ENCODE measurements around the gene NRBP1.
"Not testable (repeated sequence)": the region's sequence is repeated elsewhere in the genome, so short reads cannot be mapped to it uniquely, and the experiment has no call there.

NRBP1 gene

DNA sequence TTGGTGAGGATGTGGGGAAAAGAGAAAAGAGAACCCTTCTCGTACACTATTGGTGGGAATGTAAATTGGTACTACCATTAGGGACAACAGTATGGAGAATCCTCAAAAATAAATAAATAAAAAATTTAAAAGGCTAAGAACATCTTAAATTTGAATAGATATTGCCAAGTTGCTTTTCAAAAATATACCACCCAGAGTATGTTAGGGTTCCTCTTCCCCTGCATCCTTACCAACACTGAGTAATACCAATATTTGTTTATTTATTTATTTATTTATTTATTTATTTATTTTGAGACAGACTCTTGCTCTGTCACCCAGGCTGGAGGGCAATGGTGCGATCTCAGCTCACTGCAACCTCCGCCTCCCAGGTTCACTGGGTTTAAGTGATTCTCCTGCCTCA is 5.5 kb upstream of the NRBP1 start:
- no peak for DNase-seq

DNA sequence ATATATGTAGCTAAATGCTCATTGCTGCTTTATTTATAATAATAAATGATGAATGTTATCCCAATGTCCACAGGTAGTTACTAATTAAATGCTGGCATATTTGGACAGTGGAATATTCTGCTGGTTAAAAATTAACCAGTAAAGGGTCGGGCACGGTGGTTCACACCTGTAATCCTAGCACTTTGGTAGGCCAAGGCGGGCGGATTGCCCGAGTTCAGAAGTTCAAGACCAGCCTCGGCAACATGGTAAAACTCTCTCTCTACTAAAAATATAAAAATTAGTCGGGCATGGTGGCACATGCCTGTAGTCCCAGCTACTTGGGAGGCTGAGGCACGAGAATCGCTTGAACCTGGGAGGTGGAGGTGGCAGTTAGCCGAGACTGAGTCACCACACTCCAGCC is 3.4 kb upstream of the NRBP1 start:
- not testable (repeated sequence) for DNase-seq

- no peak for DNase-seq
Observed at GRCh38 chr2:27427863-27428212, 593 bp upstream of the NRBP1 start.

- DNase-seq = peak; percentile 70
Observed at GRCh38 chr2:27428978-27429541, 629 bp downstream of the NRBP1 start.

DNA sequence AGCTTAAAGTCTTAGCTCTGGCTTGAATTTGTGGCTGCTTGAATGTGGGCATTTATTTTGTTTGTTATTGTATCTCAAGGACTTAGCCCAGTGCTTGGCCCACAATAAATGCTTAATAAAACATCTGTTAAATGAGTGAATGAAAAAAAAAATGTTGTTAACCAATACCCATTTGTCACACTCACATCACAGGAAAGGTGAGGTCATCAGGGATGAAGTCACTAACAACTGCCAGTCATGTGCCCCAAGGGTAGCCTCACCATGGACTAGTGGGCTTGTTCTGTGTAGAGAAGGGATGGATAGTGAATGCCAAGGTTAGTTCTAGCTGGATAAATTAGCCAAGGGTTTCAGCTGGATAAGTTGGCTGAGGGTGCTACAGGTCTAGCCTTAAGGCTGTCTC is 3.0 kb downstream of the NRBP1 start:
- no peak for DNase-seq

DNA sequence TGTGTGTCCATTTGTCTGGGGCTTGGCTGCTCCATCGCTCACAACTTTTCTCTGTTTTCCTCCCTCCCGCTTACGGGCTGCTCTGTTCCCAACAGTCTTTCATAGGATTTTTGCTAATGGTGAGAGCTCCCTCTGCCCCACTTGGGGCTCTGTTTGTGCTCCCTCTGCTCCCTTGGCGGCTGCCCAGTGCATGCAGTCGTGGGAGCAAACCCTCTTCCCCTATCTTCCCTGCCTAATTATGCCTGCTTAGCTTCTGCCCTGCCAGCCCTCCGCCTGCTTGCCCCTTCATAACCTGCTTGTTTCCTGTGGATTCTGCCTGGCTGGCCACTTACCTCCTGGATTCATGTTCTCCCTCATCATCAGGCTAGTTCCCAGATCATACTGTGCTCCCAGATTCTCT is 7.2 kb downstream of the NRBP1 start:
- no peak for DNase-seq

GRCh38 chr2:27441226-27441926 is 12.9 kb downstream of the NRBP1 start:
- no peak for DNase-seq

- DNase-seq = no peak
Observed at GRCh38 chr2:27441958-27442919, 13.8 kb downstream of the NRBP1 start, which contains the start of gene KRTCAP3. Gene KRTCAP3 (plus strand): TSS chr2:27442381. CDS start chr2:27442413, 32 bp downstream.

GRCh38 chr2:27442920-27443282 is 14.5 kb downstream of the NRBP1 start:
- no peak for DNase-seq

DNA sequence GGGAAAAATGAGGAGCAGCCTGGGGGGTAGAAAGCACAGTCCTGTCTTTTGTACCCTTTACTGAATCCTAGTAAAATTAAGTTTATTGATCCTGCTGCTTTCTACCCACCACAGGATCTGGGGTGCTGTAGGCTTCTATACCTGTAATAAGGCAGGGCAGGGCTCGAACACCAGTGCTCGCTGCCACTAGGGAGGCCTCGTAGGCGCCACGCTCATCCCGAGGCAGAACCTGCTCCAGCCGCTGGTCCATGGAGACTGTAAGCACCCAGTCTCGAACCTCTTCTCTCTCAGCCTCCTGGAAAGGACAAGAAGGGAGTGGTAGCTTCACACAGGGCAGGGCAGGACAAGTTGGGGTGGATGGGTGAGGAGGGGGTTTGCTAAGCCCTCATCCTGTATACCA is 16.7 kb downstream of the NRBP1 start:
- DNase-seq = no peak

GRCh38 chr2:27445615-27446014 is 17.2 kb downstream of the NRBP1 start:
- no peak for DNase-seq

- no peak for DNase-seq
Observed at GRCh38 chr2:27446057-27446456, 17.6 kb downstream of the NRBP1 start.

DNA sequence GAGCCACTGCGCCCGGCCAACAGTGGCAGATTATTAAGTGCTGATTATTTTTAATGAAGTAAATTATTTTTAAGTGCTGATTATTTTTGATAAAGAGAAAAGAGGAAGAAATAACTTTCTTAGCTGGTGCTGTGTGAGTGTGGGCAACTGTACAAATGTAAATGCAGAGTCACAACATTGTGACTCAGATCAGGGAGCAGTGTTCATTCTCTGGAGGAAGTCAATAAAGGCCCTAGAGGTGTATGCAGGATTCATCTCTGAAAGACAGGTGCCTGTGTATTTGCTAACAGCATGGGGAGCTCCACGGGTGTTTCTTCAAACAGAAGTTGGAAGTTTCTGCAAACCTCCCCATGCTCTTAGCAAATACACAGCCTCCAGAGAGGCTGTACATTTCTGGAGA is 19.9 kb downstream of the NRBP1 start:
- no peak for DNase-seq

DNA sequence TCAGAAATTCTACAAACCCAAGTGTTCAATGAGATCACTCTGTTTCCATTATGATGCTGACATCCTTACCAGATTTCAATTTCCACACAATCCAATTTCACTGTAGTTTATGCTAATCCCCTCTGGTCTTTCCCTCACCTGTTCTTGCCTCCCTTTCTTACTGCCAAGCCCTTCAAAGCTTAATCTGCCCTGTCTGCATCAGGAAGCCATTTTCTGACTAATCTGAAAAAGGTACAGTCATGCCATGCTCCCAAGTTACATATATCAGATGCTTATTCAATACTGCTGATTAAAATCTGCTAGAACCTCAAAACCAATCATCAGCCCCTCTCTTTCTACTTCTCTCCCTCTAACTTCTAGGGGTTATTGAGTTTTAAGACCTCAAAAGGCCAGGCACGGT is 22.7 kb downstream of the NRBP1 start:
- DNase-seq = no peak

DNA sequence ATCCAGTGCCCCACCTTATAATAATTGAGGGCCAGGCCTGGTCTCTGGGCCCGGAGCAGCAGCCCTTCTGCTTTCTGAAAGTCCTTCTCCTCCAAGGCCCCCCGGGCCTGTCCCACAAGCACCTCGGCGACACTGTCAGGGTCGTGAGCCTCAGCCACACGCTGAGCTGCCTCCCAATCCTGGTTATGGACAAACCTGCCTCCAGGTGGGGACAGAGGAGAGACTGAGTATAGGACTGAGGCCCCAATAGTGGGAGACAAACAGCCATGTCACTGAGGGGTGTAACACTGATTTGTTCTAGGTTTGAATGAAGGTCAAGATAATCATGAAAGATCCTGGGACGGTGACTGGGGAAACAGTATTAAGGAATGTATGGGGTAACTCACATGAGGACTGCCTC is 25.5 kb downstream of the NRBP1 start:
- no peak for DNase-seq

- no peak for DNase-seq
Observed at GRCh38 chr2:27461118-27461517, 32.7 kb downstream of the NRBP1 start.

DNA sequence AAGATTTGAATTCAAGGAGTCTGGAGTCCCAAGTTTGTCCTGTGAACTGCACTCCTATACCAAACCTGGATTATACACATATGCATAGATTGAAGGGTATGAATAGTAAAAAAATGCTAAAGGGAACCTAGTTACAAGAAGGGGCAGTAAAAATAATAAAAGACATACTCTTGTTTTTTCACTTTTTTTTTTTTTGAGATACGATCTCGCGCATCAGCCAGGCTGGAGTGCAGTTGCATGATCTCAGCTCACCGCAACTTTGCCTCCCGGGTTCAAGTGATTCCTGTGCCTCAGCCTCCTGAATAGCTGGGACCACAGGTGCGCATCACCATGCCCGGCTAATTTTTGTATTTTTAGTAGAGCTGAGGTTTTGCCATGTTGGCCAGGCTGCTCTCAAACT is 36.0 kb downstream of the NRBP1 start:
- no peak for DNase-seq

GRCh38 chr2:27471961-27472360 is 43.5 kb downstream of the NRBP1 start:
- DNase-seq = no peak

GRCh38 chr2:27485496-27485895 is 57.1 kb downstream of the NRBP1 start:
- DNase-seq = no peak

DNA sequence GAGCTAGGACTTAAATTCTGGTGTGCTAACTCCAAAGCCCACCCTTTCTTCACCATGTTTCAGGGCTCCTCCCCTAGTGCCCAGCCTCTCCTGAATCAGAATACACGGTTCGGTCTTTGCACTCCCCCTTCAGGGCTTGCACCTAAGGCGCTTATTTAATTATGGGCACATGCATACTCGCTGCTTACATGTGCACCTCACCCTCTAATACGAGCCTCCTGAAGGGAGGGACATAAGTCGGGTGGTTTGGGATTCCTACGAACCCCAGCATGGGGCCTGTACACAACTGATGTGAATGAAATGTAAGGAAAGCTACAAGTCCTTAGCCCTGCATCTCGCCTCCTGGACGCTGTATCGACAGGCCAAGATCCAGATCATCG is 60.7 kb downstream of the NRBP1 start:
- no peak for DNase-seq

- no peak for DNase-seq
Observed at GRCh38 chr2:27489498-27490397, 61.3 kb downstream of the NRBP1 start, which contains the start of gene IFT172. Gene IFT172 (minus strand): TSS chr2:27489743. CDS start chr2:27489653, 90 bp downstream.
